Lung (tissue), 13 donors: Measurements from ENCODE around the gene BEX3. TPM values are rescaled to one million over a fixed set of nuclear protein-coding genes. Genes with fewer than 3 reads are reported as not detected.

Experiments
- ATAC-seq: fragments of 200-7000 bp; cut with Tn5 transposase; one replicate; pipeline ENCODE4 v1.9.1; 2020; ENCODE audit warnings: moderate number of reproducible peaks; ENCODE audit not compliant: insufficient read depth, low FRiP score
- DNase-seq, 3 donors: peaks; one replicate each; pipeline ENCODE4 v3.0.0-alpha.2; 2013 to 2017
- H3K27ac ChIP-seq, 2 donors: one replicate each; pipeline ENCODE4 v1.5.1; 2013; ENCODE audit warnings: mild to moderate bottlenecking in 2 of 2, moderate library complexity in 2 of 2, control low read depth in 1 of 2, inconsistent platforms in 1 of 2, low read depth in 1 of 2, low read length in 1 of 2
- H3K27me3 ChIP-seq, 3 donors: one replicate each; pipeline ENCODE4 v1.5.1; 2013; ENCODE audit warnings: low read length in 2 of 3; ENCODE audit not compliant: control insufficient read depth in 3 of 3, insufficient read depth in 3 of 3
- H3K36me3 ChIP-seq, 4 donors: one replicate each; pipeline ENCODE4 v1.5.1; 2013; ENCODE audit warnings: low read length in 4 of 4, mild to moderate bottlenecking in 1 of 4, moderate library complexity in 1 of 4; ENCODE audit not compliant: control insufficient read depth in 4 of 4, insufficient read depth in 4 of 4
- H3K4me1 ChIP-seq, 5 donors: one replicate each; pipeline ENCODE4 v1.5.1; 2013; ENCODE audit warnings: low read length in 5 of 5, mild to moderate bottlenecking in 2 of 5, moderate library complexity in 1 of 5; ENCODE audit not compliant: control insufficient read depth in 5 of 5, insufficient read depth in 5 of 5
- H3K4me3 ChIP-seq: one replicate; pipeline ENCODE4 v1.5.1; 2013; ENCODE audit warnings: mild to moderate bottlenecking, control low read depth, moderate library complexity
- H3K9ac ChIP-seq, 2 donors: one replicate each; pipeline ENCODE4 v1.5.1; 2013; ENCODE audit warnings: low read length in 2 of 2, control low read depth in 1 of 2; ENCODE audit not compliant: insufficient read depth in 1 of 2
- H3K9me3 ChIP-seq, 4 donors: one replicate each; pipeline ENCODE4 v1.5.1; 2013; ENCODE audit warnings: low read length in 3 of 4, mild to moderate bottlenecking in 1 of 4, moderate library complexity in 1 of 4; ENCODE audit not compliant: control insufficient read depth in 4 of 4, insufficient read depth in 3 of 4
- WGBS, 2 donors: extraction: QIAGEN DNeasy Blood & Tissue Kit; methylation state at CpG; one replicate each; pipeline ENCODE4 v1.1.7; 2013; 5-methylcytosine and 5-hydroxymethylcytosine counted together
- polyA plus RNA-seq, 2 donors: library from polyadenylated mRNA; stranded (reverse); fragments of 200-250 nt; gene quantifications; one replicate each; pipeline ENCODE4 v1.2.1, GENCODE V29; 2013
- small RNA-seq: library from RNA; depleted of rRNA; stranded (forward); fragments of <200 nt; gene quantifications from one replicate; pipeline ENCODE3, GENCODE V24; 2014; ENCODE audit warnings: low replicate concordance
- total RNA-seq, 2 donors: library from RNA; depleted of rRNA in 1 of 2; stranded (reverse); fragments of >200 nt in 1 of 2; gene quantifications; one replicate each; pipeline ENCODE4 v1.2.1, GENCODE V29; 2014 to 2021
- TF ChIP-seq, protein P1 (sequence below): IDR thresholded peaks from 2 replicates; pipeline ENCODE4 v1.5.1; 2012; ENCODE audit warnings: mild to moderate bottlenecking; ENCODE audit errors: control extremely low read depth, extremely low read depth
- donor health status: control.
- donor health status: control.
- donor health status: Bipolar disorder and iron deficiency.
- donor health status: healthy.
- donor health status: DM: yes; HTN: yes; CAD: no.

The BEX3 gene
- total and polyA plus RNA-seq, 4 donors = 79.7 to 145 (median 96.4) TPM

DNA sequence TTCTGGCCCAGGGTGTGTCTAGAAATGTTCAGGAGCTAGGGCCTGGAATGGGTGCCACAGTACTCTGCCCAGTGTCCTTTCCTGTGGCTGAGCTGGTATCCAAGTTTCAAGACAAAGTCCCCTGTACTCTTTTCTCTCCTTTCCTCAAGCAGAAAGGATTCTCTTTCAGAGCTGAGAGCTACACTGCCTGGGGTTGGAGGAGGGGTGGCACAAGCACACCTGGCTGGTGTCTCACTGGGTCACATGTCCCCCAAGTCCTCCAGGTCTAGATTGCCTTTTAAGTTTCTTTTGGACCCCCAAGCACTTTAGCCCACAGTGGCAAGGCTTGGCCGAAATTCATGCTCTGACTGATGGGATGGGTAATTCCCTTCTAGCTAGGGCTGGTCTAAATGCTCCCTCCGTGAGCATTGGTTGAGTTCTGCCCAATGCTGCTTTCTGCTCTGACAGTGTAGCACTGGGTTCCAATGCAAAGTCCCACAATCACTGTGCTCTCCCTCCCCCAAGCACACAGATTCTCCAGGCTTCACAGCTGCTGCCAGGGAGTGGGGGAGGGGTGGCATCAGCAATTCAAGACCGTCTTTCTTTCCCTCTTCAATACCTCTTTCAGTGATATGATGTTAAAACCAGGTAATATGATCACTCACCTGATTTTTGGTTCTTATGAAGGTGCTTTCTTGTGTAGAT, 47.8 kb downstream of the BEX3 start:
- no peak overlapping the region for H3K4me3 ChIP-seq
- 58 to 92% methylated on average over 3 of the region's 3 CpGs for WGBS, 2 donors
- H3K9me3 ChIP-seq = no peaks in the 10 kb centered on the region
- peak in 1 of 3 donors; percentile 6 for DNase-seq
- ATAC-seq = no peak
- H3K4me1 ChIP-seq = no peaks in the 10 kb centered on the region
- H3K9ac ChIP-seq = no peak overlapping the region
- TF ChIP-seq, protein P1, sequence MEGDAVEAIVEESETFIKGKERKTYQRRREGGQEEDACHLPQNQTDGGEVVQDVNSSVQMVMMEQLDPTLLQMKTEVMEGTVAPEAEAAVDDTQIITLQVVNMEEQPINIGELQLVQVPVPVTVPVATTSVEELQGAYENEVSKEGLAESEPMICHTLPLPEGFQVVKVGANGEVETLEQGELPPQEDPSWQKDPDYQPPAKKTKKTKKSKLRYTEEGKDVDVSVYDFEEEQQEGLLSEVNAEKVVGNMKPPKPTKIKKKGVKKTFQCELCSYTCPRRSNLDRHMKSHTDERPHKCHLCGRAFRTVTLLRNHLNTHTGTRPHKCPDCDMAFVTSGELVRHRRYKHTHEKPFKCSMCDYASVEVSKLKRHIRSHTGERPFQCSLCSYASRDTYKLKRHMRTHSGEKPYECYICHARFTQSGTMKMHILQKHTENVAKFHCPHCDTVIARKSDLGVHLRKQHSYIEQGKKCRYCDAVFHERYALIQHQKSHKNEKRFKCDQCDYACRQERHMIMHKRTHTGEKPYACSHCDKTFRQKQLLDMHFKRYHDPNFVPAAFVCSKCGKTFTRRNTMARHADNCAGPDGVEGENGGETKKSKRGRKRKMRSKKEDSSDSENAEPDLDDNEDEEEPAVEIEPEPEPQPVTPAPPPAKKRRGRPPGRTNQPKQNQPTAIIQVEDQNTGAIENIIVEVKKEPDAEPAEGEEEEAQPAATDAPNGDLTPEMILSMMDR = no peak
- no peak overlapping the region for H3K27ac ChIP-seq
- no peaks in the 10 kb centered on the region for H3K36me3 ChIP-seq
- peaks cover 0 to 3% (median 2%) of the 10 kb centered on the region in 3 donors for H3K27me3 ChIP-seq

Small RNAs within 50 kb of the gene (small RNA-seq; reads per million reads assigned to genes)
- not detected for gene Z92846.1

Other genes with a start within 250 kb of the BEX3 start
- gene BEX4, start 161.4 kb upstream of the BEX3 start, total RNA-seq = 10 to 100 TPM; 30.0 to 49.4 TPM
- 10 to 100 TPM; 34.7 to 66.6 TPM for gene BEX4, start 161.4 kb upstream of the BEX3 start, polyA plus RNA-seq
- gene TCEAL8, start 121.4 kb upstream of the BEX3 start, total RNA-seq = 10 to 100 TPM; 46.4 to 86.9 TPM
- gene TCEAL8, start 121.4 kb upstream of the BEX3 start, polyA plus RNA-seq = 10 to 100 TPM; 40.7 to 55.0 TPM
- under 1 TPM in 1 of 2 donors, not detected in 1; 0.28 TPM for gene TCEAL5, start 99.8 kb upstream of the BEX3 start, total RNA-seq
- gene TCEAL5, start 99.8 kb upstream of the BEX3 start, polyA plus RNA-seq = under 1 TPM; 0.03 to 0.12 TPM
- 10 to 100 TPM; 13.9 to 22.0 TPM for gene BEX2, start 65.5 kb upstream of the BEX3 start, total RNA-seq
- gene BEX2, start 65.5 kb upstream of the BEX3 start, polyA plus RNA-seq = 10 to 100 TPM; 23.2 to 52.5 TPM
- 10 to 100 TPM in 1 of 2 donors, 1 to 10 TPM in 1; 1.8 to 12.1 TPM for gene TCEAL7, start 46.3 kb upstream of the BEX3 start, total RNA-seq
- 1 to 10 TPM; 1.3 to 2.2 TPM for gene TCEAL7, start 46.3 kb upstream of the BEX3 start, polyA plus RNA-seq
- gene TCEAL9, start 20.0 kb upstream of the BEX3 start, total RNA-seq = 10 to 100 TPM; 33.9 to 62.1 TPM
- gene TCEAL9, start 20.0 kb upstream of the BEX3 start, polyA plus RNA-seq = 100 to 1,000 TPM in 1 of 2 donors, 10 to 100 TPM in 1; 81.1 to 110 TPM
- 1 to 10 TPM in 1 of 2 donors, under 1 TPM in 1; 0.37 to 1.1 TPM for gene RAB40A, start 143.0 kb downstream of the BEX3 start, total RNA-seq
- under 1 TPM; 0.06 to 0.12 TPM for gene RAB40A, start 143.0 kb downstream of the BEX3 start, polyA plus RNA-seq
- gene TCEAL4, start 209.0 kb downstream of the BEX3 start, total RNA-seq = 10 to 100 TPM; 35.6 to 89.0 TPM
- gene TCEAL4, start 209.0 kb downstream of the BEX3 start, polyA plus RNA-seq = 100 to 1,000 TPM in 1 of 2 donors, 10 to 100 TPM in 1; 83.5 to 214 TPM
- gene TCEAL3, start 231.4 kb downstream of the BEX3 start, total RNA-seq = 10 to 100 TPM in 1 of 2 donors, 1 to 10 TPM in 1; 5.9 to 28.0 TPM
- 10 to 100 TPM; 29.8 to 37.9 TPM for gene TCEAL3, start 231.4 kb downstream of the BEX3 start, polyA plus RNA-seq